Naive thymus-derived CD8-positive, alpha-beta T cell (primary cell): ENCODE measurements around the gene CA7. TPM values are rescaled to one million over a fixed set of nuclear protein-coding genes. Genes with fewer than 3 reads are reported as not detected.
"Not testable (repeated sequence)": the region's sequence is repeated elsewhere in the genome, so short reads cannot be mapped to it uniquely, and the experiment has no call there.

Source experiments
- ATAC-seq, 2 donors: fragments of 150-1000 bp; cut with Tn5 transposase in 1 of 2; sonication (Bioruptor Pico), chemical (Tn5 transposase) in 1 of 2; 1 replicate in 1 of 2; 2 replicates in 1 of 2; pipeline ENCODE4 v1.10.0; 2021; ENCODE audit warnings: mild to moderate bottlenecking in 2 of 2, moderate library complexity in 2 of 2
- POLR2A ChIA-PET: fragments of 350-600 bp; sonication (Branson Sonifier 250); formaldehyde crosslinking; loops from one replicate; lab custom pipeline; 2021; ENCODE audit warnings: antibody characterized with exemption; lab: Charles Lee
- DNase-seq, 10 donors: peaks; one replicate each; pipeline versions ENCODE4 v3.0.0 to v3.0.0-alpha.2; 2020 to 2022
- H3K27ac Mint-ChIP-seq, 10 donors: one replicate each; pipeline ENCODE4 v1.8.0; 2020 to 2022; ENCODE audit warnings: mild to moderate bottlenecking in 10 of 10, mixed read lengths in 10 of 10, moderate library complexity in 4 of 10, inconsistent platforms in 1 of 10
- H3K27me3 Mint-ChIP-seq, 5 donors: one replicate each; pipeline ENCODE4 v1.8.0; 2021 to 2022; ENCODE audit warnings: mixed read lengths in 5 of 5
- H3K36me3 Mint-ChIP-seq, 3 donors: one replicate each; pipeline ENCODE4 v1.8.0; 2020 to 2022; ENCODE audit warnings: mixed read lengths in 3 of 3, mild to moderate bottlenecking in 2 of 3, inconsistent platforms in 1 of 3
- H3K4me1 Mint-ChIP-seq, 4 donors: one replicate each; pipeline ENCODE4 v1.8.0; 2021 to 2022; ENCODE audit warnings: mixed read lengths in 4 of 4
- H3K4me3 Mint-ChIP-seq, 10 donors: one replicate each; pipeline ENCODE4 v1.8.0; 2020 to 2022; ENCODE audit warnings: mild to moderate bottlenecking in 10 of 10, mixed read lengths in 10 of 10, moderate library complexity in 6 of 10, inconsistent platforms in 1 of 10
- H3K9me3 Mint-ChIP-seq, 9 donors: one replicate each; pipeline ENCODE4 v1.8.0; 2020 to 2022; ENCODE audit warnings: mixed read lengths in 9 of 9, mild to moderate bottlenecking in 3 of 9, inconsistent platforms in 1 of 9, moderate library complexity in 1 of 9
- polyA plus RNA-seq, 3 donors: library from polyadenylated mRNA; unstranded; fragments of 300-500 nt; fragmentation: Illumina TruSeq; gene quantifications; one replicate each; pipeline ENCODE4 v1.2.3, GENCODE V29; 2021
- total RNA-seq, 8 experiments: library from RNA in 2 of 8; stranded (reverse) in 2 of 8; gene quantifications; one replicate each; pipeline ENCODE4 v1.2.3 and lab custom pipeline; 2021 to 2026

The CA7 gene
- total and polyA plus RNA-seq, 5 experiments from 2014 or later = not detected

- POLR2A ChIA-PET = no interaction called here
- no peaks in the 10 kb centered on the region for H3K27me3 Mint-ChIP-seq
- no peak for ATAC-seq
- DNase-seq = peak in 1 of 10 donors; percentile 36
- H3K4me3 Mint-ChIP-seq = no peak overlapping the region
- peak overlapping the region in 1 of 10 donors; percentile 57 for H3K27ac Mint-ChIP-seq
- peaks cover 0 to 19% (median 5%) of the 10 kb centered on the region in 4 donors for H3K4me1 Mint-ChIP-seq
- peaks cover 0 to 24% (median 2%) of the 10 kb centered on the region in 3 donors for H3K36me3 Mint-ChIP-seq
- no peaks in the 10 kb centered on the region for H3K9me3 Mint-ChIP-seq
These were observed 47.1 kb downstream of the CA7 start for GRCh38 chr16:66891360-66891759.

GRCh38 chr16:66891797-66892196 lies 47.6 kb downstream of the CA7 start:
- no peak for ATAC-seq
- DNase-seq = no peak
- H3K4me1 Mint-ChIP-seq = peaks cover 0 to 15% (median 5%) of the 10 kb centered on the region in 4 donors
- peaks cover 0 to 21% (median 2%) of the 10 kb centered on the region in 3 donors for H3K36me3 Mint-ChIP-seq
- H3K9me3 Mint-ChIP-seq = no peaks in the 10 kb centered on the region
- H3K27ac Mint-ChIP-seq = no peak overlapping the region
- no peak overlapping the region for H3K4me3 Mint-ChIP-seq
- POLR2A ChIA-PET = no interaction called here
- H3K27me3 Mint-ChIP-seq = no peaks in the 10 kb centered on the region

- H3K27me3 Mint-ChIP-seq = no peaks in the 10 kb centered on the region
- POLR2A ChIA-PET = no interaction called here
These were observed 49.8 kb downstream of the CA7 start for GRCh38 chr16:66894055-66894454.

GRCh38 chr16:66894948-66895688 lies 50.9 kb downstream of the CA7 start:
- H3K4me3 Mint-ChIP-seq = no peak overlapping the region
- peak in 9 of 10 donors; percentile 24 to 69 (median 46) for DNase-seq
- peaks cover 0 to 10% (median 4%) of the 10 kb centered on the region in 4 donors for H3K4me1 Mint-ChIP-seq
- H3K36me3 Mint-ChIP-seq = no peaks in the 10 kb centered on the region
- no peaks in the 10 kb centered on the region for H3K27me3 Mint-ChIP-seq
- peak; percentile 77 to 91 for ATAC-seq
- H3K27ac Mint-ChIP-seq = peak overlapping the region in 3 of 10 donors; percentile 20 to 76 (median 22)
- no peaks in the 10 kb centered on the region for H3K9me3 Mint-ChIP-seq
- POLR2A ChIA-PET = no interaction called here

More at GRCh38 chr16:66894055-66894454, 49.8 kb downstream of the CA7 start:
- no peak overlapping the region for H3K4me3 Mint-ChIP-seq
- ATAC-seq (no peak), DNase-seq (no peak)
- peaks cover 0 to 10% (median 4%) of the 10 kb centered on the region in 4 donors for H3K4me1 Mint-ChIP-seq
- no peaks in the 10 kb centered on the region for H3K9me3 Mint-ChIP-seq
- H3K27ac Mint-ChIP-seq = no peak overlapping the region
- peaks cover 0 to 3% (median 0%) of the 10 kb centered on the region in 3 donors for H3K36me3 Mint-ChIP-seq

GRCh38 chr16:66895689-66895979 lies 51.4 kb downstream of the CA7 start:
- POLR2A ChIA-PET = no interaction called here
- Mint-ChIP-seq H3K9me3 (no peaks in the 10 kb centered on the region), H3K27ac (no peak overlapping the region), H3K4me3 (no peak overlapping the region), H3K36me3 (no peaks in the 10 kb centered on the region), H3K4me1 (peaks cover 0 to 10% (median 4%) of the 10 kb centered on the region in 4 donors), H3K27me3 (no peaks in the 10 kb centered on the region)
- no peak for ATAC-seq
- no peak for DNase-seq

- Mint-ChIP-seq H3K27me3 (no peaks in the 10 kb centered on the region), H3K4me3 (no peak overlapping the region), H3K9me3 (no peaks in the 10 kb centered on the region), H3K27ac (no peak overlapping the region), H3K4me1 (peaks cover 0 to 10% (median 5%) of the 10 kb centered on the region in 4 donors), H3K36me3 (no peaks in the 10 kb centered on the region)
- POLR2A ChIA-PET = no interaction called here
- DNase-seq (no peak), ATAC-seq (no peak)
These were observed 51.8 kb downstream of the CA7 start for GRCh38 chr16:66895999-66896398.

- H3K27me3 Mint-ChIP-seq, DNase-seq, H3K4me1 Mint-ChIP-seq, POLR2A ChIA-PET, H3K36me3 Mint-ChIP-seq, H3K4me3 Mint-ChIP-seq, ATAC-seq, H3K27ac Mint-ChIP-seq, H3K9me3 Mint-ChIP-seq: not testable (repeated sequence)
These were observed 52.5 kb downstream of the CA7 start for GRCh38 chr16:66896682-66897081.

GRCh38 chr16:66898207-66898606 lies 54.0 kb downstream of the CA7 start:
- POLR2A ChIA-PET = no interaction called here
- Mint-ChIP-seq H3K36me3 (no peaks in the 10 kb centered on the region), H3K4me3 (no peak overlapping the region), H3K9me3 (no peaks in the 10 kb centered on the region), H3K27ac (no peak overlapping the region), H3K4me1 (peaks cover 0 to 4% (median 2%) of the 10 kb centered on the region in 4 donors), H3K27me3 (no peaks in the 10 kb centered on the region)
- DNase-seq (no peak), ATAC-seq (no peak)

- POLR2A ChIA-PET = no interaction called here
These were observed 54.7 kb downstream of the CA7 start for GRCh38 chr16:66898933-66899309.

GRCh38 chr16:66899310-66899944 lies 55.2 kb downstream of the CA7 start:
- POLR2A ChIA-PET = interaction anchor here (0.6 kb wide), 1 partner anchor 439 kb away, joined by 4 read pairs; no protein-coding TSS in a partner anchor

More at GRCh38 chr16:66898933-66899309, 54.7 kb downstream of the CA7 start:
- Mint-ChIP-seq H3K4me3 (no peak overlapping the region), H3K36me3 (no peaks in the 10 kb centered on the region), H3K4me1 (peaks cover 0 to 3% (median 1%) of the 10 kb centered on the region in 4 donors), H3K27ac (no peak overlapping the region), H3K9me3 (no peaks in the 10 kb centered on the region), H3K27me3 (no peaks in the 10 kb centered on the region)
- DNase-seq (no peak), ATAC-seq (no peak)

GRCh38 chr16:66899945-66900710 lies 55.9 kb downstream of the CA7 start:
- H3K9me3 Mint-ChIP-seq = no peaks in the 10 kb centered on the region
- H3K27ac Mint-ChIP-seq = peak overlapping the region in 1 of 10 donors; percentile 68
- ATAC-seq (no peak), DNase-seq (no peak)
- H3K36me3 Mint-ChIP-seq = no peaks in the 10 kb centered on the region
- H3K27me3 Mint-ChIP-seq = no peaks in the 10 kb centered on the region
- H3K4me1 Mint-ChIP-seq = peaks cover 0 to 2% (median under 1%) of the 10 kb centered on the region in 4 donors
- POLR2A ChIA-PET = interaction anchor here (0.6 kb wide), 1 partner anchor 438 kb away, joined by 4 read pairs; no protein-coding TSS in a partner anchor
- no peak overlapping the region for H3K4me3 Mint-ChIP-seq

More at GRCh38 chr16:66899310-66899944, 55.2 kb downstream of the CA7 start:
- no peak overlapping the region for H3K4me3 Mint-ChIP-seq
- H3K9me3 Mint-ChIP-seq = no peaks in the 10 kb centered on the region
- no peaks in the 10 kb centered on the region for H3K36me3 Mint-ChIP-seq
- H3K4me1 Mint-ChIP-seq = peaks cover 0 to 3% (median 1%) of the 10 kb centered on the region in 4 donors
- ATAC-seq (no peak), DNase-seq (no peak)
- H3K27me3 Mint-ChIP-seq = no peaks in the 10 kb centered on the region
- H3K27ac Mint-ChIP-seq = peak overlapping the region in 1 of 10 donors; percentile 68

- POLR2A ChIA-PET = no interaction called here
- no peak overlapping the region for H3K4me3 Mint-ChIP-seq
- H3K9me3 Mint-ChIP-seq = no peaks in the 10 kb centered on the region
- no peak for ATAC-seq
- H3K36me3 Mint-ChIP-seq = no peaks in the 10 kb centered on the region
- H3K27me3 Mint-ChIP-seq = no peaks in the 10 kb centered on the region
- DNase-seq = no peak
- H3K27ac Mint-ChIP-seq = no peak overlapping the region
- H3K4me1 Mint-ChIP-seq = peaks cover 2 to 4% (median 3%) of the 10 kb centered on the region in 4 donors
These were observed 56.7 kb downstream of the CA7 start for GRCh38 chr16:66900721-66901441.
